ENCODE results near the gene CMTM6. TPM values are rescaled to one million over a fixed set of nuclear protein-coding genes. Genes with fewer than 3 reads are reported as not detected.

The CMTM6 gene
- total and polyA plus RNA-seq, 2 of the 8 experiments (the other 6 are each of a cell fraction or from before 2014, with no cell fraction given): 24.0 to 51.5 TPM

DNA sequence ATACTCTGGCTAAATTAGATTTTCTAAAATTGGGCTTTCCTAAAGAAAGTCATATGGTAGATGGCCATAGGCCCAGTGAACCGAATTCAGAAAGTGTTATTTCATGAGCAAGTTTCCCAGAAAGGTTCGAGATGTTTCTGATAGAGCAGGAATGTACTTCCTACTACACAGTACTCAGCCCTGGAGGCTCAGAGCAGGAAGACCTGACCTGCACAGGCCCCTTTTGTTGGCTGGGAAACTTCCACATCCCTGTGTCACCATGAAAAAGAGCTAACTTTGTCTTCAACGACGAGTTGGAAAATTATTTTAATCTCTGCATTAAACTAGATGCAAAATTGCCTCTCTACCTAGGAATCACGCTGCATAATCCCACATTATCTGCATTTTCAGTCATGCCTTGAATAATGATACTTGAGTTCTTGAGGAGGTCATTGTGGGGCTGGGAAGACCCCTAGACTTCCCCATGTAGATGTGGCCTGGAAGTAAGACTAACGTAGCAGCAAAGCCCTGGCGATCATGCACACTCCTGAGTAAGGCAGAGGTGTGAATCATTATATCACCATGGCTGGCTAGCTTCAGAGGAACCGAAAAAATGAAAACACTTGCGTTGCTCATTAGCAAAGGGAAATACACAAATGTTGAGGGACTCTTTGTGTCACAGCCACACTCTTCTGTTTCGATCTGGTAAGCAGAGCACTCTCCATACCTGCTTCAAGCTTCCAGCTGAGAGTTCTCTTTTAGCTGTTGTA is 63.9 kb downstream of the CMTM6 start (continued):
- no peak for TF ChIP-seq RAD21 (IDR thresholded peaks at IDR 0.05 in 1 of 2, conservative IDR thresholded peaks at IDR 0.05 in 1 of 2; ENCODE audit: low read depth in 2 of 2, low read length in 2 of 2)
- no peak for TF ChIP-seq EGR1 (IDR thresholded peaks at IDR 0.05; ENCODE audit: borderline replicate concordance, low read depth, low read length)
- TF ChIP-seq, protein P1, sequence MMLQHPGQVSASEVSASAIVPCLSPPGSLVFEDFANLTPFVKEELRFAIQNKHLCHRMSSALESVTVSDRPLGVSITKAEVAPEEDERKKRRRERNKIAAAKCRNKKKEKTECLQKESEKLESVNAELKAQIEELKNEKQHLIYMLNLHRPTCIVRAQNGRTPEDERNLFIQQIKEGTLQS (IDR thresholded peaks at IDR 0.05; ENCODE audit: insufficient read depth, low read depth, low read length): no peak
- TF ChIP-seq, protein P2, sequence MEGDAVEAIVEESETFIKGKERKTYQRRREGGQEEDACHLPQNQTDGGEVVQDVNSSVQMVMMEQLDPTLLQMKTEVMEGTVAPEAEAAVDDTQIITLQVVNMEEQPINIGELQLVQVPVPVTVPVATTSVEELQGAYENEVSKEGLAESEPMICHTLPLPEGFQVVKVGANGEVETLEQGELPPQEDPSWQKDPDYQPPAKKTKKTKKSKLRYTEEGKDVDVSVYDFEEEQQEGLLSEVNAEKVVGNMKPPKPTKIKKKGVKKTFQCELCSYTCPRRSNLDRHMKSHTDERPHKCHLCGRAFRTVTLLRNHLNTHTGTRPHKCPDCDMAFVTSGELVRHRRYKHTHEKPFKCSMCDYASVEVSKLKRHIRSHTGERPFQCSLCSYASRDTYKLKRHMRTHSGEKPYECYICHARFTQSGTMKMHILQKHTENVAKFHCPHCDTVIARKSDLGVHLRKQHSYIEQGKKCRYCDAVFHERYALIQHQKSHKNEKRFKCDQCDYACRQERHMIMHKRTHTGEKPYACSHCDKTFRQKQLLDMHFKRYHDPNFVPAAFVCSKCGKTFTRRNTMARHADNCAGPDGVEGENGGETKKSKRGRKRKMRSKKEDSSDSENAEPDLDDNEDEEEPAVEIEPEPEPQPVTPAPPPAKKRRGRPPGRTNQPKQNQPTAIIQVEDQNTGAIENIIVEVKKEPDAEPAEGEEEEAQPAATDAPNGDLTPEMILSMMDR (IDR thresholded peaks at IDR 0.05; ENCODE audit: control extremely low read depth in 1 of 3, insufficient read depth in 1 of 3, low read depth in 1 of 3, low read length in 3 of 3): no peak

Data from H1 (cell line).